ENCODE results near the gene C4BPB. TPM values are rescaled to one million over a fixed set of nuclear protein-coding genes. Genes with fewer than 3 reads are reported as not detected.
"Not testable (repeated sequence)": the region's sequence is repeated elsewhere in the genome, so short reads cannot be mapped to it uniquely, and the experiment has no call there.

Gene C4BPB
- total and polyA plus RNA-seq, 2 of the 4 experiments (the other 2 are of a cell fraction) = not detected

DNA sequence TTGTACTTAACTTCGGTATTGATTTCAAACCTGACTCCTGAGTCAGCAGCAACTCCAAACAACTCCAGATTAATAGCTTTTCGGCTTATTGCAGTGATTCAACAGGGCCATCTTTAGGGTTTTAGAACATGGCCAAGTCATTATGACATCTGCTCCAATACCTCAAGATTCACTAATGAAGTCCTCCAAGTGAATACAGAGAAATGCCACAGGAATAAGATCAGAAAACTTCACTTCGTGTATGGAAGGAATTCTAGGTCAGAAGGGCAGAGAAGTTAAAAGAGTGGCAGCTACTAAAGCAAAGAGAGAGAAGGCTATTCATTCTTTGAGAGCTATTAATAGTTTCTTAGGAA is 48.5 kb upstream of the C4BPB start:
- intact Hi-C loops (cut with micrococcal nuclease) = no loop called here
- Histone ChIP-seq H3K9ac (ENCODE audit: low read depth, low read length) (no peak overlapping the region), H2BK120ac (ENCODE audit: low read depth, low read length) (no peak overlapping the region), H3K4me2 (ENCODE audit: low read depth, low read length) (no peak overlapping the region), H3K18ac (ENCODE audit: low read depth, low read length) (no peak overlapping the region), H4K8ac (ENCODE audit: low read depth in 2 of 2, low read length in 2 of 2) (no peak overlapping the region), H2AK9ac (replicated peaks; ENCODE audit: low read depth, low read length, poor library complexity) (no peak overlapping the region), H3K4ac (ENCODE audit: low read depth, low read length) (no peak overlapping the region), H3K27ac (ENCODE audit: insufficient read depth, low read length) (no peak overlapping the region), H3K27me3 (ENCODE audit: control insufficient read depth, insufficient read depth, low read length) (no peaks in the 10 kb centered on the region), H2BK5ac (ENCODE audit: low read depth, low read length, poor library complexity, severe bottlenecking) (peak overlapping the region; percentile 6), H2AFZ (replicated peaks; ENCODE audit: low read length, poor library complexity) (no peak overlapping the region), H3K4me1 (ENCODE audit: control insufficient read depth, insufficient read depth, low read length) (peaks cover 2% of the 10 kb centered on the region), H2AK5ac (ENCODE audit: low read depth, low read length) (no peak overlapping the region), H4K5ac (ENCODE audit: low read depth, low read length) (no peak overlapping the region), H2BK20ac (ENCODE audit: low read depth, low read length) (no peak overlapping the region), H3K14ac (replicated peaks; ENCODE audit: low read depth, low read length) (no peak overlapping the region), H3K4me3 (ENCODE audit: insufficient read depth, low read depth, low read length) (no peak overlapping the region), H3K36me3 (ENCODE audit: control insufficient read depth, insufficient read depth, low read length) (no peaks in the 10 kb centered on the region), H3K23ac (ENCODE audit: low read depth, low read length) (no peak overlapping the region), H2BK15ac (ENCODE audit: low read depth, low read length) (no peak overlapping the region), H3K9me3 (ENCODE audit: control insufficient read depth, insufficient read depth, low read length) (no peaks in the 10 kb centered on the region), H3K79me1 (ENCODE audit: low read depth in 1 of 2, low read length in 2 of 2) (peaks cover 0 to 2% of the 10 kb centered on the region in 2 experiments; a peak in 1 of 4 replicates), H4K91ac (ENCODE audit: insufficient read depth, low read depth, low read length) (no peak overlapping the region), H3K56ac (ENCODE audit: extremely low read depth, insufficient read depth, low read length) (no peak overlapping the region), H3K9me1 (ENCODE audit: insufficient read depth, low read length) (peaks cover 5% of the 10 kb centered on the region; the same call in 1 of the 2 replicates), H4K20me1 (ENCODE audit: insufficient read depth, low read length) (no peaks in the 10 kb centered on the region)
- no TSS peak for BruUV-seq (replicated peaks)
- DNase-seq = peak; percentile 43
- ATAC-seq (ENCODE audit: low read depth) = peak; percentile 60
- no CpG with 5 or more reads among the region's 3 CpGs for WGBS, 2 experiments (ENCODE audit: extremely low coverage in 2 of 2, insufficient read length in 1 of 2)
- in situ Hi-C loops (cut with MboI; ENCODE audit: low sequenced_read_pairs) = no loop called here
- ChIA-PET CTCF (no interaction called here), POLR2A (ENCODE audit: unreplicated experiment) (interaction anchor here (0.7 kb wide), 1 partner anchor 13 kb away, joined by 3 read pairs; the partner anchor contains the start of gene PFKFB2)
- dilution Hi-C loops (cut with HindIII; ENCODE audit: low sequenced_read_pairs, unreplicated experiment) = no loop called here
- TF ChIP-seq NFE2L2 (IDR thresholded peaks at IDR 0.05; ENCODE audit: low read depth, low read length) (no peak), BHLHE40 (IDR thresholded peaks at IDR 0.05; ENCODE audit: low read depth, low read length) (no peak), RCOR1 (IDR thresholded peaks at IDR 0.05; ENCODE audit: insufficient replicate concordance, low read length) (no peak), SMC3 (IDR thresholded peaks at IDR 0.05; ENCODE audit: low read depth, low read length) (no peak), MXI1 (IDR thresholded peaks at IDR 0.05; ENCODE audit: borderline replicate concordance, low read depth, low read length) (no peak), RAD21 (IDR thresholded peaks at IDR 0.05; ENCODE audit: low read length) (no peak), FOS (IDR thresholded peaks at IDR 0.05; ENCODE audit: low read depth, low read length) (no peak), POLR2A (IDR thresholded peaks at IDR 0.05; ENCODE audit: low read depth, low read length) (no peak), CHD1 (IDR thresholded peaks at IDR 0.05; ENCODE audit: low read depth, low read length) (no peak)
- TF ChIP-seq, protein P1, sequence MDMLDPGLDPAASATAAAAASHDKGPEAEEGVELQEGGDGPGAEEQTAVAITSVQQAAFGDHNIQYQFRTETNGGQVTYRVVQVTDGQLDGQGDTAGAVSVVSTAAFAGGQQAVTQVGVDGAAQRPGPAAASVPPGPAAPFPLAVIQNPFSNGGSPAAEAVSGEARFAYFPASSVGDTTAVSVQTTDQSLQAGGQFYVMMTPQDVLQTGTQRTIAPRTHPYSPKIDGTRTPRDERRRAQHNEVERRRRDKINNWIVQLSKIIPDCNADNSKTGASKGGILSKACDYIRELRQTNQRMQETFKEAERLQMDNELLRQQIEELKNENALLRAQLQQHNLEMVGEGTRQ (IDR thresholded peaks at IDR 0.05; ENCODE audit: low read depth, low read length) = no peak

DNA sequence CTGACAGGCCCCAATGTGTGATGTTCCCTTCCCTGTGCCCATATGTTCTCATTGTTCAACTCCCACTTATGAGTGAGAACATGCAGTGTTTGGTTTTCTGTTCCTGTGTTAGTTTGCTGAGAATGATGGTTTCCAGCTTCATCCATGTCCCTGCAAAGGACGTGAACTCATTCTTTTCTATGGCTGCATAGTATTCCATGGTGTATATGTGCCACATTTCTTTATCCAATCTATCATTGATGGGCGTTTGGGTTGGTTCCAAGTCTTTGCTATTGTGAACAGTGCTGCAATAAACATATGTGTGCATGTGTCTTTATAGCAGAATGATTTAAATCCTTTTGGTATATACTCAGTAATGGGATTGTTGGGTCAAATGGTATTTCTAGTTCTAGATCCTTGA is 47.3 kb upstream of the C4BPB start:
- ATAC-seq (ENCODE audit: low read depth); intact Hi-C loops (cut with micrococcal nuclease); H3K4ac ChIP-seq (ENCODE audit: low read depth, low read length): not testable (repeated sequence)

More for the DNA sequence above, 47.3 kb upstream of the C4BPB start:
- H4K5ac ChIP-seq (ENCODE audit: low read depth, low read length); H2BK15ac ChIP-seq (ENCODE audit: low read depth, low read length); BruUV-seq (replicated peaks); H3K9ac ChIP-seq (ENCODE audit: low read depth, low read length); in situ Hi-C loops (cut with MboI; ENCODE audit: low sequenced_read_pairs); H3K27ac ChIP-seq (ENCODE audit: insufficient read depth, low read length); H3K79me1 ChIP-seq (ENCODE audit: low read depth in 1 of 2, low read length in 2 of 2); H3K14ac ChIP-seq (replicated peaks; ENCODE audit: low read depth, low read length); POLR2A ChIA-PET (ENCODE audit: unreplicated experiment); H4K91ac ChIP-seq (ENCODE audit: insufficient read depth, low read depth, low read length); H4K20me1 ChIP-seq (ENCODE audit: insufficient read depth, low read length); H3K18ac ChIP-seq (ENCODE audit: low read depth, low read length); H3K23ac ChIP-seq (ENCODE audit: low read depth, low read length); H3K4me1 ChIP-seq (ENCODE audit: control insufficient read depth, insufficient read depth, low read length); H3K56ac ChIP-seq (ENCODE audit: extremely low read depth, insufficient read depth, low read length); dilution Hi-C loops (cut with HindIII; ENCODE audit: low sequenced_read_pairs, unreplicated experiment); H2AFZ ChIP-seq (replicated peaks; ENCODE audit: low read length, poor library complexity); H3K9me1 ChIP-seq (ENCODE audit: insufficient read depth, low read length); CTCF ChIA-PET; H4K8ac ChIP-seq (ENCODE audit: low read depth in 2 of 2, low read length in 2 of 2); H3K4me2 ChIP-seq (ENCODE audit: low read depth, low read length); H2AK9ac ChIP-seq (replicated peaks; ENCODE audit: low read depth, low read length, poor library complexity); H2BK20ac ChIP-seq (ENCODE audit: low read depth, low read length); H2BK5ac ChIP-seq (ENCODE audit: low read depth, low read length, poor library complexity, severe bottlenecking); H3K36me3 ChIP-seq (ENCODE audit: control insufficient read depth, insufficient read depth, low read length); H3K9me3 ChIP-seq (ENCODE audit: control insufficient read depth, insufficient read depth, low read length); H3K4me3 ChIP-seq (ENCODE audit: insufficient read depth, low read depth, low read length); DNase-seq; H3K27me3 ChIP-seq (ENCODE audit: control insufficient read depth, insufficient read depth, low read length); H2AK5ac ChIP-seq (ENCODE audit: low read depth, low read length); H2BK120ac ChIP-seq (ENCODE audit: low read depth, low read length): not testable (repeated sequence)
- WGBS, 2 experiments (ENCODE audit: extremely low coverage in 2 of 2, insufficient read length in 1 of 2) = no CpG with 5 or more reads among the region's 2 CpGs
